Breast epithelium (tissue), 4 donors: ENCODE results near the gene AMPD2. TPM values are rescaled to one million over a fixed set of nuclear protein-coding genes. Genes with fewer than 3 reads are reported as not detected.

Source experiments
- DNase-seq, 2 donors: peaks; one replicate each; pipeline ENCODE4 v3.0.0-alpha.2; 2019; ENCODE audit warnings: low spot score in 2 of 2
- H3K27ac ChIP-seq, 2 donors: fragments of 200-600 bp; sonication (generic) in 1 of 2; one replicate each; pipeline ENCODE4 v1.5.1; 2016 to 2019; ENCODE audit warnings: mild to moderate bottlenecking in 1 of 2
- H3K27me3 ChIP-seq, 2 donors: fragments of 200-600 bp; sonication (generic) in 1 of 2; one replicate each; pipeline versions ENCODE4 v1.5.1 to v1.6.0; 2017 to 2019; ENCODE audit warnings: control low read depth in 1 of 2, mild to moderate bottlenecking in 1 of 2
- H3K36me3 ChIP-seq: fragments of 200-600 bp; one replicate; pipeline ENCODE4 v1.5.1; 2019
- H3K4me1 ChIP-seq, 2 donors: fragments of 200-600 bp; sonication (generic); one replicate each; pipeline ENCODE4 v1.5.1; 2016 to 2019; ENCODE audit warnings: control low read depth in 1 of 2
- H3K4me3 ChIP-seq, 3 donors: fragments of 200-600 bp; sonication (generic); 1 replicate in 2 of 3; 2 replicates in 1 of 3; pipeline ENCODE4 v1.5.1; 2016 to 2019; ENCODE audit warnings: mild to moderate bottlenecking in 3 of 3, moderate library complexity in 2 of 3
- H3K9me3 ChIP-seq, 2 donors: fragments of 200-600 bp; sonication (generic) in 1 of 2; one replicate each; pipeline ENCODE4 v1.5.1; 2016 to 2019; ENCODE audit warnings: control low read depth in 1 of 2
- POLR2A ChIP-seq: fragments of 450-650 bp; IDR thresholded peaks from one replicate; pipeline ENCODE4 v1.6.1; 2016; ENCODE audit warnings: antibody characterized with exemption, mild to moderate bottlenecking, moderate library complexity
- POLR2AphosphoS5 ChIP-seq, 3 donors: sonication (generic); formaldehyde crosslinking; IDR thresholded peaks; one replicate each; pipeline ENCODE4 v1.6.1; 2017; ENCODE audit warnings: antibody characterized with exemption in 3 of 3
- intact Hi-C: fragments of 100-400 bp; cut with DNase I; formaldehyde crosslinking; loops from one replicate; pipeline ENCODE4 v1.15.1; 2023; ENCODE audit warnings: low total_unique reads
- total RNA-seq, 3 donors: library from RNA; depleted of rRNA; stranded (reverse); fragments of >200 nt; gene quantifications; one replicate each; pipeline ENCODE4 v1.1.0, GENCODE V29; 2016
- TF ChIP-seq, protein P1 (sequence below), 3 donors: fragments of 450-650 bp; IDR thresholded peaks; one replicate each; pipeline ENCODE4 v1.5.1; 2016 to 2017; ENCODE audit warnings: antibody characterized with exemption in 3 of 3, mild to moderate bottlenecking in 3 of 3, moderate library complexity in 3 of 3

AMPD2 gene
- total RNA-seq, 3 donors from 2014 or later, result 21.3 to 68.2 (median 47.4) TPM

DNA sequence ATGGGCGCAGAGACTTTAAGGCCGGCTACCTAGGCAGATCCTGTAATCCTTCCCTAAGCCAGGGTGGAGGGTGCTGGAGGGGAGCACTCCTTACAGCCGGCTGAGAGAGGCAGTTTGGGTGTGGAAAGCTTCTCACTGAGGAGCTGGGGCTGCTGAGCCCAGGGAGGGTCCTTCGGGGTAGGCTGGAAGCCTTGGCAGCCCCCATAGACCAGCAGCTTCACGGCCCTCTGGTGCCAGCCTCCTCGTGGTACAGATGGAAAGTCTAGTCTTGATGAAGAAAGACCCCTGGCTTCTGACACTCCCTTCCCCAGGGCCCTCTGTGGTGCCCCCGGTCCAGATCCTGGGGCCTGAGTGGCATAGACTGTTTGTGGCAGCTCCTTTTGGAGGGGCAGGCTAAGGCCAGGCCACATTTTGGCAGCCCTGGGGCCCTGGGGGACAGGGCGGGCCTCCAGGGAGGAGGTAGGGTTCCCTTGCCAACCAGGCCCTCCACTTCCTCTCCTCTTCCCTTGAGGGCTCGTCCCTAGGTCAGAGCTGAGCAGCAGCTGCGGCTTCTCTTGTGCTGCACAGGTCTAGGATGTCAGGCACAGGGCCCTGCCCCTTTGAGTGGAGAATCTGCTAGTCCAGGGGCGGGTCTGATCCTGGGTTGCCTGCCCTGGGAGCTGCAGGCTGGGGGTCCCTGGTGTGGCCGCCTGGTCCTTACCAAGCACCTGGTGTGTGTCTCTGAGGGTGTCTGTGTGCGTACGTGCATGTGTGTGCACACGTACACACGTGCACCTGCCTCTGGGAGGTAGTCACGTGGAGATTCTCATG is 4.8 kb downstream of the AMPD2 start:
- Histone ChIP-seq H3K4me1 (peaks cover 0 to 8% of the 10 kb centered on the region in 2 donors), H3K27me3 (no peaks in the 10 kb centered on the region), H3K27ac (peak overlapping the region in 1 of 2 donors; percentile 26), H3K9me3 (no peaks in the 10 kb centered on the region), H3K36me3 (no peaks in the 10 kb centered on the region), H3K4me3 (peak overlapping the region in 2 of 3 donors; percentile 13 to 18)
- no peak for DNase-seq
- intact Hi-C loops, result no loop called here
- no peak for TF ChIP-seq POLR2A
- TF ChIP-seq, protein P1, sequence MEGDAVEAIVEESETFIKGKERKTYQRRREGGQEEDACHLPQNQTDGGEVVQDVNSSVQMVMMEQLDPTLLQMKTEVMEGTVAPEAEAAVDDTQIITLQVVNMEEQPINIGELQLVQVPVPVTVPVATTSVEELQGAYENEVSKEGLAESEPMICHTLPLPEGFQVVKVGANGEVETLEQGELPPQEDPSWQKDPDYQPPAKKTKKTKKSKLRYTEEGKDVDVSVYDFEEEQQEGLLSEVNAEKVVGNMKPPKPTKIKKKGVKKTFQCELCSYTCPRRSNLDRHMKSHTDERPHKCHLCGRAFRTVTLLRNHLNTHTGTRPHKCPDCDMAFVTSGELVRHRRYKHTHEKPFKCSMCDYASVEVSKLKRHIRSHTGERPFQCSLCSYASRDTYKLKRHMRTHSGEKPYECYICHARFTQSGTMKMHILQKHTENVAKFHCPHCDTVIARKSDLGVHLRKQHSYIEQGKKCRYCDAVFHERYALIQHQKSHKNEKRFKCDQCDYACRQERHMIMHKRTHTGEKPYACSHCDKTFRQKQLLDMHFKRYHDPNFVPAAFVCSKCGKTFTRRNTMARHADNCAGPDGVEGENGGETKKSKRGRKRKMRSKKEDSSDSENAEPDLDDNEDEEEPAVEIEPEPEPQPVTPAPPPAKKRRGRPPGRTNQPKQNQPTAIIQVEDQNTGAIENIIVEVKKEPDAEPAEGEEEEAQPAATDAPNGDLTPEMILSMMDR (IDR thresholded peaks at IDR 0.05), result no peak
- no peak for TF ChIP-seq POLR2AphosphoS5 (IDR thresholded peaks at IDR 0.05)

DNA sequence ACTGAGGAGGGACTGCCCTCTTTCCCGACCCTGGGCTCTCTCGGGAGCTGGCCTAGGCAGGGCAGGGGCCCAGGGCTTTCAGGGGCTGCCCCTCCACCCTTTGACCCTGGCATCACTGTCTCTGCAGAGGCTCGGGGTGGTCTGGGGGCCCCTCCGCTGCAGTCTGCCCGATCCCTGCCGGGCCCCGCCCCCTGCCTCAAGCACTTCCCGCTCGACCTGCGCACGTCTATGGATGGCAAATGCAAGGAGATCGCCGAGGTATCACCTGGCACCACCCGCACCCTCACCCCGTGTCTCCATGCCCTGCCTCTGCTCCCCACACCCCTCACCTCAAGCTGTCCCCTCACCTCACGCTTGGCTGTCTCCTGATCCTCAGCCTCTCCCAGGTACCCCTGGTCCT is 5.5 kb downstream of the AMPD2 start:
- peaks cover 0 to 7% of the 10 kb centered on the region in 2 donors for H3K4me1 ChIP-seq
- H3K9me3 ChIP-seq, result no peaks in the 10 kb centered on the region
- no peak for DNase-seq
- no peak overlapping the region for H3K4me3 ChIP-seq
- no peak overlapping the region for H3K27ac ChIP-seq
- H3K36me3 ChIP-seq, result no peaks in the 10 kb centered on the region
- no peaks in the 10 kb centered on the region for H3K27me3 ChIP-seq
- intact Hi-C loops, result no loop called here
- no peak for TF ChIP-seq POLR2AphosphoS5 (IDR thresholded peaks at IDR 0.05)
- TF ChIP-seq, protein P1 (IDR thresholded peaks at IDR 0.05), result no peak
- TF ChIP-seq POLR2A, result no peak

DNA sequence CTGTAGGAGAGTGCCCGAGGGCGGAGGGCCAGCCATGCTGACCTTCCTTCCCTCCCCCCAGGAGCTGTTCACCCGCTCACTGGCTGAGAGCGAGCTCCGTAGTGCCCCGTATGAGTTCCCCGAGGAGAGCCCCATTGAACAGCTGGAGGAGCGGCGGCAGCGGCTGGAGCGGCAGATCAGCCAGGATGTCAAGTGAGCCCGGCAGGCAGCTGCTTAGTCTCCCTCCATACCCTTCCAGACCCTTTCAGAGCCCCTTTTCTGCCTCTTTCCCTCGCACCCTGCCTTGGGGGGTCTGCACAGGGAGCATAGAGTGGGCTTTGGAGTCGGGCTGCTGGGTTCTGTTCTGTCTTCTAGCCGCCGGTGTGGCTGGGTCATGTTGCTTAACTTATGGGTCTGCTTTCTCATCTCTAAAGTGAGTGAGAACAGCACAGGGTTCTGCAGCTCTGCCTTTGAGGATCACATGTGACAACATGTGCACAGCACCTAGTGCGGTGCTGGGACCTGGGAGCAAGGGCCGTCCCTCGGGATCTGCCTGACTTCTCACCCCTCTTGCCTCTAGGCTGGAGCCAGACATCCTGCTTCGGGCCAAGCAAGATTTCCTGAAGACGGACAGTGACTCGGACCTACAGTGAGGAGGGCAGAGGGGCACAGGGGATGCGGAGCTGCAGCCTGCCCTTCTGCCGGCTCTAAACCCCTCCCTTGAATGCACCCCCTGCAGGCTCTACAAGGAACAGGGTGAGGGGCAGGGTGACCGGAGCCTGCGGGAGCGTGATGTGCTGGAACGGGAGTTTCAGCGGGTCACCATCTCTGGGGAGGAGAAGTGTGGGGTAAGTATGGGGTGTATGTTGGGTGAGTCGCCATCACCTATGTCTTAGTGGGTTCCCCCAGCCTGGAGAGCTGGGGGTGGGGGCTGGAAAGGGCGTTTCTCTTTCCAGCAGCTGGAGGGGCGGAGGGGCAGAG is 6.2 kb downstream of the AMPD2 start:
- Histone ChIP-seq H3K4me1 (peaks cover 0 to 7% of the 10 kb centered on the region in 2 donors), H3K4me3 (no peak overlapping the region), H3K27me3 (no peaks in the 10 kb centered on the region), H3K9me3 (no peaks in the 10 kb centered on the region), H3K36me3 (no peaks in the 10 kb centered on the region), H3K27ac (no peak overlapping the region)
- TF ChIP-seq POLR2A, result no peak
- no peak for TF ChIP-seq POLR2AphosphoS5 (IDR thresholded peaks at IDR 0.05)
- TF ChIP-seq, protein P1 (IDR thresholded peaks at IDR 0.05), result no peak
- intact Hi-C loops, result no loop called here
- DNase-seq, result no peak

- Histone ChIP-seq H3K27me3 (no peaks in the 10 kb centered on the region), H3K36me3 (no peaks in the 10 kb centered on the region), H3K4me1 (peaks cover 0 to under 1% of the 10 kb centered on the region in 2 donors), H3K27ac (no peak overlapping the region), H3K4me3 (no peak overlapping the region), H3K9me3 (no peaks in the 10 kb centered on the region)
- TF ChIP-seq POLR2AphosphoS5 (IDR thresholded peaks at IDR 0.05), result no peak
- TF ChIP-seq POLR2A, result no peak
- TF ChIP-seq, protein P1 (IDR thresholded peaks at IDR 0.05), result no peak
- no peak for DNase-seq
- intact Hi-C loops, result no loop called here
Observed at GRCh38 chr1:109626682-109627408, 7.2 kb downstream of the AMPD2 start.
